ENCODE results near the gene SARM1. TPM values are rescaled to one million over a fixed set of nuclear protein-coding genes. Genes with fewer than 3 reads are reported as not detected.

SARM1 gene
- total and polyA plus RNA-seq, 2 of the 8 experiments (the other 6 are each of a cell fraction or from before 2014, with no cell fraction given), result 5.8 to 9.2 TPM

- 0 out of 2 replicates have a peak, but pooled peaks have one; percentile 22 for TF ChIP-seq BACH1 (IDR thresholded peaks at IDR 0.05; ENCODE audit: low read length)
- 0 out of 2 replicates have a peak, but pooled peaks have one; percentile 2 for TF ChIP-seq SRF (IDR thresholded peaks at IDR 0.05; ENCODE audit: low read depth, low read length)
- 0 out of 2 replicates have a peak, but pooled peaks have one; percentile 16 for TF ChIP-seq GTF2F1 (IDR thresholded peaks at IDR 0.05; ENCODE audit: borderline replicate concordance, low read depth, low read length)
- TF ChIP-seq USF2 (IDR thresholded peaks at IDR 0.05; ENCODE audit: low read length), result peak; percentile 14; the same call in 1 of the 2 replicates
- TF ChIP-seq RFX5 (IDR thresholded peaks at IDR 0.05; ENCODE audit: borderline replicate concordance, low read depth, low read length), result no peak
- peak; percentile 96 for TF ChIP-seq MAX (IDR thresholded peaks at IDR 0.05)
- peak; percentile 75; the same call in 1 of the 2 replicates for TF ChIP-seq GABPA (IDR thresholded peaks at IDR 0.05; ENCODE audit: borderline replicate concordance, insufficient read depth, low read length)
- peak; percentile 89 for TF ChIP-seq KDM4A (IDR thresholded peaks at IDR 0.05; ENCODE audit: low read depth, low read length, severe bottlenecking)
- peak; percentile 98 for TF ChIP-seq E2F6 (IDR thresholded peaks at IDR 0.05)
- TF ChIP-seq EZH2 (IDR thresholded peaks at IDR 0.05; ENCODE audit: low read depth, low read length, severe bottlenecking), result peak; percentile 69
- TF ChIP-seq YY1 (IDR thresholded peaks at IDR 0.05; ENCODE audit: low read depth, low read length), result peak; percentile 56; the same call in 1 of the 2 replicates
- TF ChIP-seq SP1 (IDR thresholded peaks at IDR 0.05; ENCODE audit: low read depth, low read length), result no peak
- peak; percentile 79 to 86 for TF ChIP-seq RAD21 (IDR thresholded peaks at IDR 0.05 in 1 of 2, conservative IDR thresholded peaks at IDR 0.05 in 1 of 2; ENCODE audit: low read depth in 2 of 2, low read length in 2 of 2)
- TF ChIP-seq PHF8 (conservative IDR thresholded peaks at IDR 0.05; ENCODE audit: low read depth, low read length), result no peak
- peak; percentile 51 for TF ChIP-seq CREB1 (IDR thresholded peaks at IDR 0.05)
- TF ChIP-seq SIN3A (conservative IDR thresholded peaks at IDR 0.05 in 1 of 2, IDR thresholded peaks at IDR 0.05 in 1 of 2; ENCODE audit: low read depth in 1 of 2, low read length in 2 of 2), result peak; percentile 40 to 78; a peak in 1 of 4 replicates
- peak; percentile 29 to 74; a peak in 1 of 4 replicates for TF ChIP-seq HDAC2 (IDR thresholded peaks at IDR 0.05; ENCODE audit: borderline replicate concordance in 1 of 2, low read depth in 2 of 2, low read length in 2 of 2)
- TF ChIP-seq RNF2 (IDR thresholded peaks at IDR 0.05; ENCODE audit: borderline replicate concordance, low read depth, low read length, missing control alignments, poor library complexity, severe bottlenecking), result peak; percentile 40
- TF ChIP-seq SIX5 (IDR thresholded peaks at IDR 0.05; ENCODE audit: low read depth, low read length), result no peak
- peak; percentile 26; the same call in 1 of the 2 replicates for TF ChIP-seq RBBP5 (IDR thresholded peaks at IDR 0.05; ENCODE audit: borderline replicate concordance, low read depth, low read length)
These were observed 9.8 kb downstream of the SARM1 start (continued) for GRCh38 chr17:28381141-28381825.

All from H1 (cell line).